Inflammatory macrophage treated with lipopolysaccharide for 4 hours (primary cell): Measurements from ENCODE around the gene EIF4EBP2.

Experiments used
- DNase-seq: peaks from one replicate; pipeline ENCODE4 v3.0.0-alpha.2; 2020

Gene EIF4EBP2, protein sequence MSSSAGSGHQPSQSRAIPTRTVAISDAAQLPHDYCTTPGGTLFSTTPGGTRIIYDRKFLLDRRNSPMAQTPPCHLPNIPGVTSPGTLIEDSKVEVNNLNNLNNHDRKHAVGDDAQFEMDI

DNA sequence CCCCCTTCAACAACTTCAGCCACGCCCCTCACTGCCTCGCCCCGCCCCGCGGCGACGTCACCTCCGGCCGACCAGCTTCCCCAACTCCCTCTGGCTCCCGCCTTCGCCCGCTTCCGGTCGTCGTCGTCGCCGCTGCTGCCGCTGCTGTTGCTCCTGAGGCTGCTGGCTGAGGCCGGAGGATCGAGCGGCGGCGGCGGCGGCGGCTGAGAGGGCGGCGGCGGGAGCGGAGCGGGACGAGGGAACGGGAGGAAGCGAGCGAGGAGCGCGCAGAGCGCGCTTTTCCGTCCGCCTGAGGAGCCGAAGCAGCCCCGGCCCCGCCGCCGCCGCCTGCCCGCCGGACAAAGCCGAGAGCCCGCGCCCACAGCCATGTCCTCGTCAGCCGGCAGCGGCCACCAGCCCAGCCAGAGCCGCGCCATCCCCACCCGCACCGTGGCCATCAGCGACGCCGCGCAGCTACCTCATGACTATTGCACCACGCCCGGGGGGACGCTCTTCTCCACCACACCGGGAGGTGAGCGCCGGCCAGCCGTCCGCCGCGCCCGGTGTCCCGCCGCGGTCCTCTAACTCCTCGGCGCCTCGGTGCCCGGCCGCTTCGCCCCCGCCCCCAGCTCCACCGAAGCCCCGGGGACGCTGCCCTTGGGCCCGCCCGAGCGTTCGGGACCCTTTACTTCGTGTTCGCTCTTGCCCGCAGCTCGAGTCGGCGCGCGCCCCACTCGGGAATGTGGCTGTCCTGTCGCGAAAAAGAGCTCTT is at the start of gene EIF4EBP2:
Gene EIF4EBP2, plus strand, starts transcription at position 110 of the 751 bp plus-strand sequence. Its CDS starts 257 bp downstream, at position 367.
- DNase-seq, result peak; percentile 96

DNA sequence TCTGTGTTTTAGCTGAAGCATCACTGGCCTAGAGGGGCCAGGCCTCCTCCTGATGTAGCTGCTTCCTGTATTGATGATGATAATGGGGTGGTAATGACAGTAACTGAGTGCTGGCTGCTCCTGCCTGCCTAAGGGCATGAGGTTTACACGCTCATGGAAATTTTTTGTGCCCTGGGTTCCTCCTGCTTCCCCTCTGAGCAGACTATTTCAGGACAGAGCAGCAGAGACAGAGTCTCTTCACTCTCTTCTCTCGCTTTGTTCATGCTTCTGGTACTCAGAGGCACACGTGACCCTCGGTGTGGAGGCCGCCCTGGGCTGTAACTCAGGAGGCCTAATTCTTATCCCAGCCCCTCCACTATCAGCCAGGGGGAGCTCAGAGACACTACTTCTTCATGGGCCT is 49.4 kb upstream of the EIF4EBP2 start:
- DNase-seq, result no peak

DNA sequence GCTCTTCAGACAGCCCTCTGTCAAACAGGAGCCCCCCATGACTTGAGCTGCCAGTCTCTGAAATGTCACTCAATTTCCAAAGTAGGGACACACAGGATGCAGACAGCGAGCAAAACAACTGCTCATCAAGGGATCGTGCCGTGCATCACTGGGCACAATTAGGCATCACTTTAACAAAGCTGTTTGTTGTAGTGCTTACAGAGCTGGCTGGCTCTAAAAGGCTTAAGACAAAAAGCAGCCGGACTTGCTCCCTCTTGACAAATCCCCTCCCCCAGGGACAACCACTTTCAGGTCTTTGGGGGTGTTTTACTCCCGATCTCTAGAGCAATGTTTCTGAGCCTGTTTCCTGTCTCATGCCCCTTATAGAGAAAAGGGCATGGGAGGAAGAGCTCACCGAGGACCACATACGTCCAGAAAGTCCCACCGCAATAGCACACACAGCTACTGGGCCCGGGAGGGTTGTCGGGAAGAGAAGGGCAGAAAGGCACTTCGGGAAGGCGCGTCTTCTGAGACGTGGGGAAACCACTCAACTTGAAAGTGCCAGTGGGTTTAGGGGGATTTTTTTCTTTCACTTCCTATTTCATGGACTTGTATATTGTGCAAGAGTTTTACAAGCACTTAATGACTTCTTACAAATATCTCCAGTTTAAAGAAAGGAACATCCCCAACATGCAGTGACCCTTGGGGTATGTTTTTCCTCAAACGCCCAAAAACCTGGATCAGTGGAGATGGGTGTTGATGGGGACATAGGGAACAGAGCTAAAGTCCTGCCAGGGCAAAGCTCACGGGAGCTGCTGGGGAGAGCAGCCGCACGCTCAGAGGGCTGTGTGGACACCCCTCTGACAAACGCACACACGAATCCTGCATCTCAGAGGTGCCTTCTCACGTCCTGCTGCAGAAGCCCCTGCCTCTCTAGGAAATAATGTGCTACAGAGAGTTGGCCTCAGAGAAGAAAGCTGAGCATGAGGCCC is 48.6 kb upstream of the EIF4EBP2 start:
- peak; percentile 94 for DNase-seq

DNA sequence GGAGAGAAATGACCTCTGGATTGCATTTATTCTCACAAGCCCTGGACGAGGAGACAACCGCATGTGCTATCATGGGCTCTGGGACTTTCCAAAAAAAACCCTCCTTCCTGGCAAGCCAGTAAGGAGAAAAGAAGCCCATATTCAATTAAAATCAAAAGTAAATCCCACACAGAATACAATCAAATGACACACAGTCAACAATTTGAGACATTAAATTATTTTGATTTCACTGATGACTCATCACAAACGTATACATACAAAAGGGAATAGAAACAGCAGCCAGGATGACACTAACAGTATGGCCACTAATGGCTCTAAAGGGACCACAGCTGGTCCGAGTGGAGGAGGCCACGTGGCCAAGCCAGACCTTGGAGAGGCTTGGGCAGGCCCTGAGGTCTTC is 46.4 kb upstream of the EIF4EBP2 start:
- DNase-seq, result peak; percentile 85

DNA sequence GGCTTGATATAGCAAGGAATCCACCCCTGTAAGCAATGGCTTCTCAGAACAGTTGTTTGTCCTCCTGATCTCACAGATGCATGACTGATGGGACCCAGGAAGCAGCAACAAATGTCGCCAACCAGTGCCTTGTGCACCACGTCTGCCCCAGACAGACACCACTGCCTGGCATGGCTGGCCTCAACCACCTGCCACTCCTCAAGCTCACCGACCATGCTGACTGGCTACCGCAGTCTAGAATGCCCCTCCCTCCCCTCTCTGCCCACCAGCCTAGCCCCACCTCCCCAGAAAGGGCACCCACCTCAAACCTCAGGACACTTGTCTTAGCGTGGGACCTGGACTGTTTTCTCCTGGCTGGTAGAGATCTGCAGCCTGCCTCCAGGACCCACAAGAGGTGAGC is 45.5 kb upstream of the EIF4EBP2 start:
- no peak for DNase-seq

DNA sequence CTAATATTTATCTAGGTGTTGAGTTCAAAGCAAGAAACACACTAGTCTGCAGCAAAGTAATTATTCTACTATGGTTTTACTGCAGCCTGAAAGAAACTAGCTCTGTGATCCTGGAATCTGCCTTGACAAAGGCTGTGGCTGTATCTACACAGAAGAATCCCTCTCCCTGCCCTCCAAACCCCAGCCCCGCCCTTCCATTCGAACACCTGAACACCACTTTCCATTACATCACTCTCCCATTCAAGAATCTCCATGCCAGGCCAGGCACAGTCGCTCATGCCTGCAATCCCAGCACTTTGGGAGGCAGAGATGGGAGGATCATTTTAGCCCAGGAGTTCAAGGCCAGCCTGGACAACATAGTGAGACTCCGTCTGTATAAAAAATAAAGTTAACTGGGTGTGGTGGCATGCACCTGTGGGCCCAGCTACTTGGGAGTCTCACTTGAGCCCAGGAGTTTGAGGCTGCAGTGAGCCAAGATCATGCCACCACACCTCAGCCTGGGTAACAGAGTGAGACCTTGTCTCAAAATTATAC is 44.9 kb upstream of the EIF4EBP2 start:
- no peak for DNase-seq

DNA sequence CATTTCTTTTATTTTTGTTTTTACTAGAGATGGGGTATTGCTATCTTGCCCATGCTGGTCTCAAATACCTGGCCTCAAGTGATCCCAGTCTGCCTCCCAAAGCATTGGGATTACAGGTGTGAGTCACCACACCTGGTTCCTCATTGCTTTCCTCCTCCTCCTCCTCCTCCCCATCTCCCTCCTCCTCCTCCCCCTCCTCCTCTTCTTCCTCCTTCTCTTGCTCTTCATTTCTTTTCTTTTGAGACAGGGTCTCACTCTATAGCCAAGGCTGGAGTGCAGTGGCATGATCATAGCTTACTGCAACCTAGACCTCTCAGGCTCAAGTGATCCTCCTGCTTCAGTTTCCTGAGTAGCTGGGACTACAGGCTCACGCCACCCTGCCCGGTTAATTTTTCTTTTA is 43.7 kb upstream of the EIF4EBP2 start:
- DNase-seq, result no peak

DNA sequence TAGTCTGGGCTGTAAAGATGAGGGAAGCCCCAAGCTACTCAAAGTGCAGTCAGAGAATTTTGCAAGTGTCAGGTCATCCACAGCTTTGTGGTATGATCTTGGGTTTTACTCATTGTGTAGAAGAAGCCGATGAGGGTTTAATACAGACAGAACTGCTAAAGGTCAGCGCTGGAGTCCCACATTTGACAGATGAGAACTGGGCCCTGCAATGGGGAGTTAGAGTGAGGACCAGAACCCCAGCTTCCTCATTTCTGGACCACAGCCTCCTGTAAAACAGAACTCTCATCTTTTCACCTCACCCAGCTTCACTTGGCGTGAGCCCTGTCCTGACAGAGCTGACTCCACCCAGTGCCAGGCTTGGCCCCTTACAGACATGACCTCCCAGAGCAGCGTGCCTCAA is 41.6 kb upstream of the EIF4EBP2 start:
- no peak for DNase-seq

DNA sequence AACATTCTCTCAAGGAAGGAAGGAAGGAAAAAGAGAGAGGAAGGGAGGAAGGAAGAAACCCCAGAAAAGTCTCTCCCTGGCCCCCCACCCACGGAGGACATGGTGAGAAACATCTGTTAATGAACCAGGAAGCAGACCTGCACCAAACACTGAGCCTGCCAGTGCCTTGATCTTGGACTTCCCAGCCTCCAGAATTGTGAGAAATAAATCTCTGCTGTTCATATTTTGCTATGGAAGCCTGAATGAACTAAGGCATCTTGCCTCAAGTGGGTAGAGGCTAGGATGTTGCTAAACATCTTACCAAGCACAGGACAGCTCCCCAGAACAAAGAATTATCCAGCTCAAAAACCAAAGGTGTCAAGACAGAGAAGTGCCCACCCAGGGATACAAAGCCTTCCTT is 40.7 kb upstream of the EIF4EBP2 start:
- no peak for DNase-seq

DNA sequence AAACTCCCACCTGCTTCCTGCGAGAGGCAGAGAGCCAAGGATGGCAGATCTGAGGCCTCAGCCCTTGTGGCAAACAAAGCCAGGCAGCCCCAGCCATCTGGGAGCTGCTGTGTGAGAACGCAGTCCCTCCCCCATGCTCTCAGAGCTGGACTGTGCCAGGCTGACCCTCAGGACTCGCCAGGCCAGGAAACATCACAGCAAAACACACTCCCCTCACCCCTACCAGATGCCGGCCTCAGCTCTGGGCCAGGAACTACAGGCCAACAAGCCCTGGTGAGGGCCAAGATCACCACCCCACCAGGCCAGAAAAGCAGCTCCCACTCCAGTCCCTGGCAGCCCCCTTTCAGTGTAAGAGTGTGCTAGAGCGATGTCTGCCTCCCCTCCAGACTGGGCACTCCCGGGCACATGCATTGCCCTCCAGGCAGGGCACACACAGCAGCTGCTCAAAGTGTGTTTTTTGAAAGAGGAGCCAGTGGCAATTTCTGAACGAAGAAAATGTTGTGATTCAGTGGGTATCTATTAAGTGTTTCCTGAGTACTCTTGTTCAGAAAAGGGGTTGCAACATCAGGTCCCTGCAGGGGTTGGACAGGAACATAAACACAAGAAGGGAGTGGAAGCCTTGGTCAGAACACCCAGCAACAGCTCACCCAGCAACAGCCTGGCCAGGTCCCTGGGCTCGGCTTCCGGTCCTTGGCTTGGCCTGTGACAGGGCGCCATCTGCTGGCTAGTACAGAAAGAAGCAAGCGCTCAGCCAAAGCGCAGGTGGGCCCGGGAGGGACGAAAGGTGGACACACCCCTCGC is 39.8 kb upstream of the EIF4EBP2 start:
- peak; percentile 83 for DNase-seq

DNA sequence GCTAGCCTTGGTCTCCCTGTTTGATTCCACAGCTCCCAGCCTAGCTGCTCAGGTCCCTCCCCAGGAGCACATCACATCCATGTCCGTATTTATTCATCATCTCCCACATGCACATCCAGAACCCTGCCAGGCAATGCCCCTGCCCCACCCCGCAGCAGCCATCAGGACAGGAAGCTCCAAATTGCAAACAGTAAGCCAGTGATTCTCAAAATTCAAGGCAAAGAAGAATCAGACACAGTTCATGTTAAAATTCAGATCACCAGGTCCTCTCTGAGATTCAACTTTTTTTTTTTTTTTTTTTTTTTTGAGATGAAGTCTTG is 39.2 kb upstream of the EIF4EBP2 start:
- no peak for DNase-seq

DNA sequence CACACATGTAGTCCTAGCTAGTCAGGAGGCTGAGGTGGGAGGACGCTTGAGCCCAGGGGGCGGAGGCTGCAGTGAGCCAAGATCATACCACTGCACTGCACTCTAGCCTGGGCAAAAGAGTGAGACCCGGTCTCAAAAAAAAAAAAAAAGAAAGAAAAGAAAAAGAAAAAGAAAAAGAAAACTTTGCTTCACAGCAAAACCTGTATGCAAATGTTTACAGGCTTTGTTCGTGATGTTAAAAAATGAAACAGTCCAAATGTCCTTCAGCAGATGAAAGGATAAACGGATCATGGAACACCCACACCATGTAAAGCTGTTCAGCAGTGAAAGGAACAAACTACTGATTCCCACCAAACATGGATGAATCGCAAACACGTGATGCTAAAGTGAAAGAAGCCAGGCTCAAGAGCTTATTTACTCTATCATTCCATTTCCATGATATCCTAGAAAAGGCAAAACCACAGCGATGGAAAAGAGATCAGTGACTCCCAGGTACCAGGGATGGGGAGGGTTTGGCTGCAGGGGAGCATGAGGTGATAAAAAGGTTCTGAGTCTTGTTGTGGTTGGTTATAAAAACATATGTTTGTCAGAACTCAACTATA is 36.6 kb upstream of the EIF4EBP2 start:
- no peak for DNase-seq

DNA sequence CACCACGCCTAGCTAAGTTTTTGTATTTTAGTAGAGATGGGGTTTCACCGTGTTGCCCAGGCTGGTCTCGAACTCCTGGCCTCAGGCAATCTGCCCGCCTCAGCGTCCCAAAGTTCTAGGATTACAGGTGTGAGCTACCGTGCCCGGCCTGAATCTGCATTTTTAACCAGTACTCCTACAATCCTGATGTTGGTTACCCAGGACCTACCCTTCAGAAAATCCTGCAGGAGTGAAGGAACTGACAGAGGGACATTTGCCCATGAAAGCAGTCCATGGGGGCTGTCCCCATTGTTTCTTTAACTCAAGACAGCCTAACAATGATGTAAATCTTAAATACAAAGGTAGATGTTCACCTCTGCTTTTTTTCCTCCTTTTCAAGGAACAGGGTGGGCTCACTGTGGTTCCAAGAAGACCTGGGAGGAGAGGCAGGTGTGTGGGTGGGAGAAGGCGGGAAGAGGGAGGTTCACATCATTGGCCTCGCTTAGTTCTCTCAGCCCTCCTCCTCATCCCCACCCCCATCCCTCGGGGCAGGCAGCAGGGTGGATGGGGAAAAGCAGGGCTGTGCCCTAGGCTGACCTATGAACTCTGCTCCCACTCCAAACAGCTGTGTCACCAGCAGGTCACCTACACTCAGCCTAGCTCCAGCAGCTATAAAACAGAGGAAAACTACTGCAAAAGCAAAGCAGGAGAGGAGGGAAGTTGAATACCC is 35.0 kb upstream of the EIF4EBP2 start:
- no peak for DNase-seq

DNA sequence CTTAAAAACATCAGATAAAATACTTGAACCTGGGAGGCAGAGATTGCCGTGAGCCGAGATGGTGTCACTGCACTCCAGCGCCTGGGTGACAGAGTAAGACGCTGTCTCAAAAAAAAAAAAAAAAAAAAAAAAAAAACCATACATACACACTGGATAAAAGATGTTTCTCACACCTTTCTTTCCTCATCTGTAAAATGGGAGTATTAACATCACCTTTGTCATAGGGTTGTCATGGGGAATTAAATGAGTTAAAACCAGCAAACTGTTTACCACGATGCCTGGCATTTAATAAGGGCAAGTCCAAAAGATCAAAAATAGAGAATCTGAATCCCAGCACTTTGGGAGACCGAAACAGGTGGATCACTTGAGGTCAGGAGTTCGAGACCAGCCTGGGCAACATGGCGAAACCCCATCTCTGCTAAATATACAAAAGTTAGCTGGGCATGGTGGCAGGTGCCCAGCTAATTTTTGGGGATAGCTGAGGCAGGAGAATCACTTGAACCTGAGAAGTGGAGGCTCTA is 34.4 kb upstream of the EIF4EBP2 start:
- DNase-seq, result no peak

DNA sequence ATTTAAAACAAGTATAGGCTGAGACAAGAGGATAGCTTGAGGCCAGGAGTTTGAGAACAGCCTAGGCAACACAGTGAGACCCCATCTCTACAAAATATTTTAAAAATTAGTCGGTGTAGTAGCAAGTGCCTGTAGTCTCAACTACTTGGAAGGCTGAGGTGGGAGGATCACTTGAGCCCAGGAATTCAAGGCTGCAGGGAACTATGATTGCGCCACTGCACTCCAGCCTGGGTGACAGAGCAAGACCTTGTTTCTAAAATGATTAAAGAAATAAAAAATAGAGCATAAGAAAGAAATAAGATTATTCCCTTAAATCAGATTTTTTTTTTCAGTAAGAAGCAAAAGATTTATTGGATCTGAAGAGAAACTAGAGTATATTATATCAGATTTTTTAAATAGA is 33.2 kb upstream of the EIF4EBP2 start:
- DNase-seq, result no peak

DNA sequence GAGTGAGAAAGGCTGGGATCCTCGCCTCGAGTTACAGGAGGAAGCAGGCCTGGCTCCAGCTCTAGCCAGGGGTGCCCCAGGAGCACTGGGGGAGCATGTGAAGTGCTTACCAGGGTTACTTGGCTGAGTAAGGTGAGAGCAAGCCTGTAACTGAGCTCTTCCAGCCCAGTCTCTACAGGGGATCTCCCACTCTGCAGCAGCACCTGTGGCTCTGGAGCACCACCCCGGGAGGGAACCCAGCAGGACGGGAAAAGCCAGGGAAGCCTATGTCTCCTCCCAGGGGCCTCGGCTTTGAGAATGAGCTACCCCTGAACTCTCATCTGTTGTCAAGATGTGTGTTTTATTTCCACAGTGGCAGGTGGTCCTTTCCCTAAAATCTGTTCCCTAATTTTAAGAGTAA is 32.1 kb upstream of the EIF4EBP2 start:
- no peak for DNase-seq

DNA sequence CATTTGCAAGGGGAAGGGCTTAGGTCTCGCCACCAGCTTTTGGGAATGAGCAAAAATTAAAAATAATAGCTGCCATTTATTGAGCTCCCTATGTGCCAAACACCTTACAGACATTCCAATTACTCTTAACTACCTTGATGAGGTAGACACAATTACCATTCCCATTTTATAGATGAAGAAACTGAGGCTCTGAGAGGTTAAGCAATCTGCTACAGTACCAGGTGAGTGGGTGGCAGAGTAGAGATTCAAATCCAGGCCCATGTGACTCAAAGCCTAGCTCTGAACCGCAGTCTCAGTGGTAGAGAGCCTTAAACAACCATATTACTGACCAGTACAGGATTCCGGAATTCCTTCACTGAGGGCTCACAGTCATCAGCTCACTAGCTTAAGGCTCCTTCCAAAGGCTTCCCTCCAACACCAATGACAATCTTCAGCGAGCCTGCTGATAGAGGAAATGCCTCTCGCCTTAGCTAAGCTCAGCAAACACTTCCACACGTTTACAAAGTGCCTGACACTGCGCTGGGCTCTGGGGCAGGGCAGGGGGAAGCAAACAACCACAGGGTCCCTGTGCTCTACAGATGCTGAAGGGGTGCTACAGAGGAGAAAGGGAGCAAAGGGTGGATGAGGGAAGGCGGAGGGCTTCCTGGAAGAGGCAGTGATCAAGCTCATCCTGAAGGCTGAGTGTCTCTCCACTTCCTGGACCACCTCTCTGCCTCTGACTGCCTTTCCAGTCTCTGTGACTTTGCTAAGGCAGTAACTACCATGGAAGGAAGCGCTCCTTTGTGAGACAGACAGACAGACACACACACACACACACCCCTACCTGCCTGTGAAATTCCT is 28.9 kb upstream of the EIF4EBP2 start:
- DNase-seq, result no peak

DNA sequence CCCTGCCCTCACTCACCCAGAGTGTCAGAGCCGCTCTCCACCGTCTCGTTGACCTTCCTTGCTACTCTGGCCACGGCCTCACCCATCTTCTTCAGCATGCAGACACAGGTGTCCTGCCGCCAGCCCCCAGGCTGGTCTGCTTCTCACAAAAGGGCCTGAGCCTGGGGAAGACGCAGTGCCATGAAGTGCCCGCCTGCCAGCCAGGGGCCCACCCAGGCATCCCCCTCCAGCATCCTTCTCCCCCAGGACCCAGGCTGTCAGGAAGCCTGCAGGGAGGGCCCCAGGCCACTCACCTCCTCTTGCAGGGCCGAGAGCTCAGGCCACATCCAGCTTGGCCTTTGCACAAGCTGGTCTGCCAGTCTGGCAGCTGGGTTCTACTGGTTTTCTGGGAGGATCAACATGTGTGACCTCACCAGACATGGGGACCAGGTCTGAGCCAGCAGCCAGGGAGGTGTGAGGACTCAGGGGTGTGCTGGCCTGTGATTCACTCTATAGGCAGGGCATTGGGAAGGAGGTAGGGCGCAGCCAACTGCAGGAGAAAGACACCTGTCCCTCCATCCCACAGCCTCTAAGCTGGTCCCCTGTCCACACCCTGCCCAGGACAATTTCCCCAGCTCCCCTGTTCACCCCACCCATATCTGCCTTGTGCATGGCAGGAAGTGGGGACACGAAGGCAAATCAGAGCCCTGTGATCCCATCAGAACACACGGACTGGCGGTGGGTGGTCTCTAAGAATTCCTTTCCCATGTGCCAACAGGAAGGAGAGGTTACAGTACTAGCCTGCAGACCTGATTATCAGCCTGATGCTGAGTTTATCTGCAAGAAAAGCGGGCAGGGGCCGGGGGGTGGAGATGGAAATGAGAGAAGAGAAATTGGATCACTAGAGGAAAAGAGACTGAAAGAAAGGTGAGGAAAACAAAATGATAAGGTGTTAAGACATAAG is 27.2 kb upstream of the EIF4EBP2 start:
- no peak for DNase-seq

DNA sequence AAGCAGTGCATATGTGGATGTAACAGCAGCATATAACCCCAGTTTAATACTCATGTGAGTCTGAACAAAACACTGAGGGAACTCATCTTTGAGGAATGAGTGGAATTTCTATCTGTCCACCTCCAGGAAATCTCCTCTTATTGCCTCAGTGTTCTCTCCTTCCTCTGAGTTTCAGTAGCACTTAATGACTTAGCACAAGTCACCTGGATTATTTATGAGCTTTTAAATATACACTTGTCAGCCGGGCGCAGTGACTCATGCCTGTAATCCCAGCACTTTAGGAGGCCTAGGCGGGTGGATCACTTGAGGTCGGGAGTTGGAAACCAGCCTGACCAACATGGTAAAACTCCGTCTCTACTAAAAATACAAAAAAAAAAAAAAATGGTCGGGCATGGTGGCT is 25.8 kb upstream of the EIF4EBP2 start:
- DNase-seq, result no peak
